Neural progenitor cell (in vitro differentiated cells): Measurements from ENCODE around the gene NQO2.

Experiments
- CTCF ChIP-seq: fragments of 200-600 bp; sonication (generic); IDR thresholded peaks from 2 replicates; pipeline ENCODE4 v1.5.1; 2017; ENCODE audit warnings: antibody characterized with exemption, mild to moderate bottlenecking
- EZH2 ChIP-seq: fragments of 200-600 bp; sonication (generic); IDR thresholded peaks from 2 replicates; pipeline ENCODE4 v1.6.1; 2017; ENCODE audit warnings: antibody characterized with exemption, mild to moderate bottlenecking, moderate library complexity
- EZH2phosphoT487 ChIP-seq: fragments of 200-600 bp; sonication (generic); IDR thresholded peaks from 2 replicates; pipeline ENCODE4 v1.6.1; 2017; ENCODE audit warnings: antibody characterized with exemption

GRCh38 chr6:3017304-3017703 is 17.6 kb downstream of the NQO2 start:
- TF ChIP-seq CTCF, result no peak
- TF ChIP-seq EZH2, result no peak
- no peak for TF ChIP-seq EZH2phosphoT487
